NCI-H526 treated with DMSO at 0.1 percent for 48 hours (cell line): ENCODE data around the gene PPEF2.
"Not testable (repeated sequence)": the region's sequence is repeated elsewhere in the genome, so short reads cannot be mapped to it uniquely, and the experiment has no call there.

Experiments used
- DNase-seq: peaks from one replicate; lab custom pipeline; 2025; lab: John Stamatoyannopoulos, UW

PPEF2 gene

GRCh38 chr4:75902352-75902751 lies at the start of gene PPEF2:
Gene PPEF2 (minus strand): TSS chr4:75902452. CDS start chr4:75896325, 6,127 bp downstream.
- no peak for DNase-seq

- no peak for DNase-seq
Observed at GRCh38 chr4:75950213-75950815, 48.1 kb upstream of the PPEF2 start.

- DNase-seq: no peak
Observed at GRCh38 chr4:75948822-75949444, 46.7 kb upstream of the PPEF2 start.

- DNase-seq: peak; percentile 55
Observed at GRCh38 chr4:75940692-75941253, 38.5 kb upstream of the PPEF2 start, which contains the start of gene NAAA. Gene NAAA (minus strand): TSS chr4:75941013. CDS start chr4:75940949, 64 bp downstream.

- peak; percentile 1 for DNase-seq
Observed at GRCh38 chr4:75939890-75940691, 37.8 kb upstream of the PPEF2 start.

GRCh38 chr4:75935628-75936027 lies 33.4 kb upstream of the PPEF2 start:
- no peak for DNase-seq

- DNase-seq: no peak
Observed at GRCh38 chr4:75930152-75930551, 27.9 kb upstream of the PPEF2 start.

- not testable (repeated sequence) for DNase-seq
Observed at GRCh38 chr4:75924916-75925315, 22.7 kb upstream of the PPEF2 start.

- peak; percentile 3 for DNase-seq
Observed at GRCh38 chr4:75924309-75924827, 22.1 kb upstream of the PPEF2 start.

- no peak for DNase-seq
Observed at GRCh38 chr4:75922588-75922987, 20.3 kb upstream of the PPEF2 start.

GRCh38 chr4:75921910-75922309 lies 19.7 kb upstream of the PPEF2 start:
- DNase-seq: no peak

- no peak for DNase-seq
Observed at GRCh38 chr4:75920327-75920726, 18.1 kb upstream of the PPEF2 start.

- no peak for DNase-seq
Observed at GRCh38 chr4:75919920-75920319, 17.7 kb upstream of the PPEF2 start.

- DNase-seq: peak; percentile 6
Observed at GRCh38 chr4:75916091-75916661, 13.9 kb upstream of the PPEF2 start.

- DNase-seq: no peak
Observed at GRCh38 chr4:75912968-75913367, 10.7 kb upstream of the PPEF2 start.

GRCh38 chr4:75910831-75911230 lies 8.6 kb upstream of the PPEF2 start:
- DNase-seq: not testable (repeated sequence)

GRCh38 chr4:75909405-75909804 lies 7.2 kb upstream of the PPEF2 start:
- no peak for DNase-seq

GRCh38 chr4:75908555-75908954 lies 6.3 kb upstream of the PPEF2 start:
- DNase-seq: no peak

- no peak for DNase-seq
Observed at GRCh38 chr4:75907966-75908365, 5.7 kb upstream of the PPEF2 start.

GRCh38 chr4:75904076-75904475 lies 1.8 kb upstream of the PPEF2 start:
- no peak for DNase-seq

- DNase-seq: no peak
Observed at GRCh38 chr4:75898536-75898935, 3.7 kb downstream of the PPEF2 start.

GRCh38 chr4:75895744-75896314 lies 6.4 kb downstream of the PPEF2 start:
- DNase-seq: peak; percentile 4
